ENCODE data around the gene PTK6. TPM values are rescaled to one million over a fixed set of nuclear protein-coding genes. Genes with fewer than 3 reads are reported as not detected.

PTK6 gene
- total RNA-seq, 1 donor from 2014 or later, result 4.2 TPM

- Histone ChIP-seq H3K4me3 (no peak overlapping the region), H3K4me1 (peaks cover 12% of the 10 kb centered on the region), H3K9me3 (no peaks in the 10 kb centered on the region), H3K27me3 (ENCODE audit: low read depth) (peaks cover 57% of the 10 kb centered on the region), H3K27ac (no peak overlapping the region), H3K36me3 (no peaks in the 10 kb centered on the region)
- intact Hi-C loops (cut with DNase I), result no loop called here
- ATAC-seq (no peak), DNase-seq (no peak)
- TF ChIP-seq CTCF (IDR thresholded peaks at IDR 0.05), result no peak
These were observed 44.2 kb downstream of the PTK6 start for GRCh38 chr20:63492982-63493381.

- Histone ChIP-seq H3K27me3 (ENCODE audit: low read depth) (peaks cover 57% of the 10 kb centered on the region), H3K4me1 (peaks cover 10% of the 10 kb centered on the region), H3K27ac (no peak overlapping the region), H3K36me3 (no peaks in the 10 kb centered on the region), H3K9me3 (no peaks in the 10 kb centered on the region), H3K4me3 (no peak overlapping the region)
- ATAC-seq, result no peak
- no peak for TF ChIP-seq CTCF (IDR thresholded peaks at IDR 0.05)
- DNase-seq, result no peak
- intact Hi-C loops (cut with DNase I), result no loop called here
These were observed 44.7 kb downstream of the PTK6 start for GRCh38 chr20:63492518-63492917.

- Histone ChIP-seq H3K27ac (no peak overlapping the region), H3K27me3 (ENCODE audit: low read depth) (peaks cover 54% of the 10 kb centered on the region), H3K36me3 (no peaks in the 10 kb centered on the region), H3K4me1 (peaks cover 8% of the 10 kb centered on the region), H3K4me3 (no peak overlapping the region), H3K9me3 (no peaks in the 10 kb centered on the region)
- TF ChIP-seq CTCF (IDR thresholded peaks at IDR 0.05), result no peak
- DNase-seq (no peak), ATAC-seq (no peak)
- intact Hi-C loops (cut with DNase I), result no loop called here
These were observed 45.4 kb downstream of the PTK6 start for GRCh38 chr20:63491635-63492230.

GRCh38 chr20:63491078-63491477, 46.1 kb downstream of the PTK6 start:
- no peak for TF ChIP-seq CTCF (IDR thresholded peaks at IDR 0.05)
- peaks cover 50% of the 10 kb centered on the region for H3K27me3 ChIP-seq (ENCODE audit: low read depth)

GRCh38 chr20:63490416-63490815, 46.8 kb downstream of the PTK6 start:
- Histone ChIP-seq H3K9me3 (no peaks in the 10 kb centered on the region), H3K27me3 (ENCODE audit: low read depth) (peaks cover 46% of the 10 kb centered on the region), H3K4me1 (no peaks in the 10 kb centered on the region), H3K27ac (no peak overlapping the region), H3K4me3 (no peak overlapping the region), H3K36me3 (no peaks in the 10 kb centered on the region)
- DNase-seq (no peak), ATAC-seq (no peak)
- intact Hi-C loops (cut with DNase I), result no loop called here
- no peak for TF ChIP-seq CTCF (IDR thresholded peaks at IDR 0.05)

More at GRCh38 chr20:63491078-63491477, 46.1 kb downstream of the PTK6 start:
- Histone ChIP-seq H3K27ac (no peak overlapping the region), H3K9me3 (no peaks in the 10 kb centered on the region), H3K36me3 (no peaks in the 10 kb centered on the region), H3K4me1 (peaks cover 2% of the 10 kb centered on the region), H3K4me3 (no peak overlapping the region)
- intact Hi-C loops (cut with DNase I), result no loop called here
- no peak for ATAC-seq
- DNase-seq, result no peak
